Activated T-cell treated with anti-CD3 and anti-CD28 coated beads, Interleukin-2, amount 50 U/mL, for 24 hours (primary cell): ENCODE data around the gene GOLGA6B.
"Not testable (repeated sequence)": the region's sequence is repeated elsewhere in the genome, so short reads cannot be mapped to it uniquely, and the experiment has no call there.

Experiments used
- DNase-seq: peaks from one replicate; pipeline ENCODE4 v3.0.0-alpha.2; 2020
- H3K27ac Mint-ChIP-seq: 2 replicates; pipeline ENCODE4 v1.8.0; 2020; ENCODE audit warnings: mild to moderate bottlenecking, mixed read lengths
- H3K27me3 Mint-ChIP-seq: 2 replicates; pipeline ENCODE4 v1.8.0; 2020; ENCODE audit warnings: mixed read lengths
- H3K36me3 Mint-ChIP-seq: 2 replicates; pipeline ENCODE4 v1.8.0; 2020; ENCODE audit warnings: low read depth, mixed read lengths
- H3K4me1 Mint-ChIP-seq: 2 replicates; pipeline ENCODE4 v1.8.0; 2020; ENCODE audit warnings: low read depth, mixed read lengths
- H3K4me3 Mint-ChIP-seq: 2 replicates; pipeline ENCODE4 v1.8.0; 2020; ENCODE audit warnings: mild to moderate bottlenecking, moderate library complexity, mixed read lengths
- H3K9me3 Mint-ChIP-seq: 2 replicates; pipeline ENCODE4 v1.8.0; 2020; ENCODE audit warnings: mixed read lengths

Gene GOLGA6B

DNA sequence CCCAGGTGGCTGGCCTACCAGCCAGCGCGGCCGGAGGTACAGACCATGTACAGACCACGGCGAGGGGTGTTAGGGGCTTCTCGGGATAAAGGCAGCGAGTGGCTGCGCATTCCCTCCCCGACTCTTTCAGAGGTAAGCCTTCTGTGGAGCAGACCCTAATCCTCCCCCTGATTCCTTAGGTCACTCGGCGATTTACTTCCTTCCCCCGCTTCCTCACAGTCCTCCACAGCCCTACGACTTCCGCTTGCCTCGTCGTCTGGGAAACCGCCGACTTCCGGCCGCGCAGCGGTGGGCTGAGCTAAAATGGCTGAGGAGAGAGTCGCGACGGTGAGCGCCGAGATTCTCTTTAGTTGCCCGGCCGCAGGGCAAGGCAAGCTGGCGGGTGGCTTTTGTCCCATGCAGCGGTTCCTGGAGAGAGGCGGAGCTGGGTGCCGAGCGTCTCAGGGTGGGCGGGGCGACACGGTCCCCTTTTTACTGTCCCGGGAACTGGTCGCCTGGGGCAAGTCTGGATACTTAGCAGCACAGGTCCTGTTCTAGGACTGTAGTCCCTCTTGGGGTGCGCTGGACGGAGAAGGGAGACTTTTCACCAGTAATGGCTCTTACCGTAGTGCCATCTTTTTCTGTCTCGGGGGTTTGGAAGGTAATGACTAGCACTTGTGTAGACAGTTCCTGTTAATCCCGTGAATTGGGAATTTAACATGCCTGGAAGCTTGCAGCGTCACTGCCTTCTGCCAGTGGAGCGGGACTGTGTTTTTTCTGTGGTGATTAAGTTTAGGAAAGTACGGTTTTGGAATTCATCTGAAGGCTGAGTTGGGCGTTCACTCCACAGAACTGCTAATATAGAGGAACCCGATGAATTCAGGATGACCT lies 31.7 kb downstream of the GOLGA6B start, which contains the start of the genes BBS4 and HIGD2B:
BBS4 (plus strand) TSS at position 283 of the 870 bp plus-strand sequence; CDS start at position 304, 21 bp downstream.
HIGD2B (minus strand) TSS at position 258 of the 870 bp plus-strand sequence. CDS start 9,808 bp downstream, outside the sequence.
- Mint-ChIP-seq H3K27me3 (no peaks in the 10 kb centered on the region), H3K4me3 (peak within 1 kb of the TSS; percentile 95), H3K36me3 (peaks cover 12% of the 10 kb centered on the region), H3K4me1 (peaks cover 21% of the 10 kb centered on the region), H3K27ac (peak within 1 kb of the TSS; percentile 93), H3K9me3 (no peaks in the 10 kb centered on the region)
- peak; percentile 92 for DNase-seq

DNA sequence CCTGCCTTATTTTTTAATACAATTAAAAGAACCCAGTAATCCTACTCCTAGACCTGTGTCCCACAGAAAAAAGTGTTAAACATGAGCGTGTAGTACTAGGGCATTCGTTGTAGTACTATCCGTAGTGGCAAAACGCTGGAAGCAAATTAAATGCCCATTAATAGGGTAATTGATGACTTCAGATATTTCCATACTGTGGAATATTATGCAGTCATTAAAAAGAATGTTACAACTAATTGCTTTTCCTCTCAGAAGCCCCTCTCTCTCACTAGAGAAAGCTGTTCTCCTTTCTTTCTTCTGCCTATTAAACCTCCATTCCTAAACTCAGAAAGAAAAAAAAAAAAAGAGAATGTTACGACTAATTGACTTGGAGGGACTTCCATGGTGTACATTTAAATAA lies 34.2 kb downstream of the GOLGA6B start:
- Mint-ChIP-seq H3K36me3 (peaks cover 12% of the 10 kb centered on the region), H3K4me1 (peaks cover 18% of the 10 kb centered on the region), H3K27ac (no peak overlapping the region), H3K27me3 (no peaks in the 10 kb centered on the region), H3K4me3 (no peak overlapping the region), H3K9me3 (no peaks in the 10 kb centered on the region)
- DNase-seq = no peak

DNA sequence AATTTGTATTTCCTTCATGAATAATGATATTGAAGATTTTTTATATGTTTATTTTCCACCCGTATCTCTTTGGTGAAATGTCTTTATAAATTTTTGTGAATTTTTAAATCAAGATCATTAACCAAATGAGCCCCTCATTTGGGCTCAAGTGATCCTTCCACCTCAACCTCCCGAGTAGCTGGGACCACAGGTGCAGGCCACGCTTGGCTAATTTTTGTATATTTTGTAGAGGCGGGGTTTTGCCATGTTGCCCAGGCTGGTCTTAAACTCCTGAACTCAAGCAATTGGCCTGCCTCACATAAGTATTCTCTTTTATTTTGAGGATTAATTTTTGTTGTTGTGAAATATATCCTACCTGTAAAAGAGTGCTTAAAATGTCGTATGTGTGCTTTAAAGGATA lies 36.4 kb downstream of the GOLGA6B start:
- peaks cover 10% of the 10 kb centered on the region for H3K36me3 Mint-ChIP-seq
- peaks cover 23% of the 10 kb centered on the region for H3K4me1 Mint-ChIP-seq
- H3K4me3 Mint-ChIP-seq = no peak overlapping the region
- H3K27ac Mint-ChIP-seq = no peak overlapping the region
- no peak for DNase-seq
- no peaks in the 10 kb centered on the region for H3K9me3 Mint-ChIP-seq
- H3K27me3 Mint-ChIP-seq = no peaks in the 10 kb centered on the region

DNA sequence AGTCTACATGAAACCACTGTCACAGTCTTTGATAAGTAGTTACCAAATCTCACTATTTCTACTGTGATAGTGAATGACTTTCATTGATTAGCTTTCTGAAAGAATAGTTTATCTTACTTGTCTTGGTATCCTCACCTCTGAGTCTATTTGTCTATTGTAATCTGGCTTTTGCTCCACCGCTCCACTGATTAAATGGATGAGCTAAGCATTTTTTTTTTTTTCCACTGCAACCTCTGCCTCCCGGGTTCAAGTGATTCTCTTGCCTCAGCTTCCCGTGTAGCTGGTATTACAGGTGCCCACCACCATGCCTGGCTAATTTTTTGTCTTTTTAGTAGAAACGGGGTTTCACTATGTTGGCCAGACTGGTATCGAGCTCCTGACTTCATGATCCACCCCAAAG lies 44.4 kb downstream of the GOLGA6B start:
- Mint-ChIP-seq H3K27me3 (no peaks in the 10 kb centered on the region), H3K27ac (no peak overlapping the region), H3K36me3 (peaks cover 7% of the 10 kb centered on the region), H3K4me3 (no peak overlapping the region), H3K9me3 (no peaks in the 10 kb centered on the region), H3K4me1 (peaks cover 15% of the 10 kb centered on the region)
- no peak for DNase-seq

DNA sequence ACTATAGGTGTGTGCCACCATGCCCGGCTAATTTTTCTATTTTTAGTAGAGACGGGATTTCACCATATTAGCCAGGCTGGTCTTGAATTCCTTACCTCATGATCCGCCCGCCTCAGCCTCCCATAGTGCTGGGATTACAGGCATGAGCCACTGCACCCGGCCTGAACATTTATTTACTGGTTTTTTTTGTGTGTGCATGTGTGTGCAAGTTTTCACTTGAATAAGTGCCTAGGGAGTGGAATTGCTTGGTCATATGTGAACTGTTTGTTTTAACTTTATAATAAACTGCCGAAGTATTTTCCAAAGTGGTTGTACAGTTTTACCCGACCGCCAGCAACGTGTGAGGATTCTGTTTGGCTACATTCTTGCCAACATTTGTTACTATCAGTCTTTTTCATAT lies 45.6 kb downstream of the GOLGA6B start:
- H3K27me3 Mint-ChIP-seq = no peaks in the 10 kb centered on the region
- H3K9me3 Mint-ChIP-seq = no peaks in the 10 kb centered on the region
- peaks cover 8% of the 10 kb centered on the region for H3K4me1 Mint-ChIP-seq
- H3K36me3 Mint-ChIP-seq = peaks cover 7% of the 10 kb centered on the region
- DNase-seq = no peak
- H3K4me3 Mint-ChIP-seq = no peak overlapping the region
- no peak overlapping the region for H3K27ac Mint-ChIP-seq

DNA sequence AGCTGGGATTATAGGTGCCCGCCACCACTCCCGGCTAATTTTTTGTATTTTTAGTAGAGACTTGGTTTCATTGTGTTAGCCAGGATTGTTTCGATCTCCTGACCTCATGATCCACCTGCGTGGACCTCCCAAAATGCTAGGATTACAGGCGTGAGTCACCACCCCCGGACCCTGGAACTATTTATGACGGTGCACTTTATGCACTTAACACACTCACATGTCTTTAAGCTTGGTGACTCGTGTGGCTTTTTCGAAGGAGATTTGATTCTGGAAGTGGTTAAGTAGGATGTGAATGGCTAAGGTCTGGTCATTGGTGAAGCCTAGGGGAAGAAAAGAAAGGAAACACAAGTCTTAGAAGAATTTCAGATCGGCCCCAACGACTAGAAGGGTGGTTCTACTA lies 51.8 kb downstream of the GOLGA6B start:
- Mint-ChIP-seq H3K27me3 (no peaks in the 10 kb centered on the region), H3K4me1 (peaks cover 5% of the 10 kb centered on the region), H3K27ac (no peak overlapping the region), H3K4me3 (no peak overlapping the region), H3K9me3 (no peaks in the 10 kb centered on the region), H3K36me3 (peaks cover 11% of the 10 kb centered on the region)
- no peak for DNase-seq

DNA sequence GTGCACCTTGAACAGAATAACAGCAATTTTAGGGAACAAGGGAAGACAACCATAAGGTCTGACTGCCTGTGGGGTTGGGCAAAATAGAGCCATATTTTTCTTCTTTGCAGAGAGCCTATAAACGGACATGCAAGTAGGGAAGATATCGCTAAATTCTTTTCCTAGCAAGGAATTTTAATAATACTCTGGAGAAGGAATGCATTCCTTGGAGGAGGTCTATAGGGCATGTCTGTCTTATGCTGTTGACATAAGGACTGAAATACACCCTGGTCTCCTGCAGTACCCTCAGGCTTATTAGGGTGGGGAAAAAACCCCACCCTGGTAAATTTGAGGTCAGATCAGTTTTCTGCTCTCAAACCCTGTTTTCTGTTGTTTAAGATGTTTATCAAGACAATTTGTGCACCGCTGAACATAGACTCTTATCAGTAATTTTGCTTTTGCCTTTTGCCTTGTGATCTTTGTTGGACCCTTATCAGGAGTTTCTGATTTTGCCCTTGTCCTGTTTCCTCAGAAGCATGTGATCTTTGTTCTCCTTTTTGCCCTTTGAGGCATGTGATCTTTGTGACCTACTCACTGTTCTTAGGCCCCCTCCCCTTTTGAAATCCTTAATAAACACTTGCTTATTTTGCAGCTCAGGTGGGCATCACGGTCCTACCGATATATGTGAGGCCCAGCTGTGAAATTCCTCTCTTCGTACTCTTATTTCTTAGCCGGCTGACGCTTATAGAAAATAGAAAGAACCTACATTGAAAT lies 54.2 kb downstream of the GOLGA6B start:
- H3K4me3 Mint-ChIP-seq, H3K27me3 Mint-ChIP-seq, H3K27ac Mint-ChIP-seq, DNase-seq, H3K9me3 Mint-ChIP-seq, H3K4me1 Mint-ChIP-seq: not testable (repeated sequence)
- H3K36me3 Mint-ChIP-seq = peaks cover 21% of the 10 kb centered on the region
